B cell (primary cell): ENCODE results near the gene NFILZ. TPM values are rescaled to one million over a fixed set of nuclear protein-coding genes. Genes with fewer than 3 reads are reported as not detected.
A peak's percentile ranks its signal among the peaks of the same experiment; 100 is the strongest.

ENCODE experiments used
- ATAC-seq: fragments of 200-7000 bp; cut with Tn5 transposase; one replicate; pipeline ENCODE4 v1.10.0; 2021; ENCODE audit warnings: low read depth, mild to moderate bottlenecking, moderate number of reproducible peaks, moderate library complexity
- CTCF ChIA-PET: fragments of 350-600 bp; sonication (Branson Sonifier 250); formaldehyde crosslinking; loops from one replicate; lab custom pipeline; 2021; ENCODE audit warnings: antibody characterized with exemption, inconsistent platforms; lab: Charles Lee
- POLR2A ChIA-PET: fragments of 350-600 bp; sonication (Branson Sonifier 250); formaldehyde crosslinking; loops from one replicate; lab custom pipeline; 2021; ENCODE audit warnings: antibody characterized with exemption; lab: Charles Lee
- DNase-seq: peaks from one replicate; pipeline ENCODE4 v3.0.0; 2013
- H2AFZ ChIP-seq: 2 replicates; pipeline ENCODE4 v1.6.1; 2012; ENCODE audit warnings: mild to moderate bottlenecking, low read depth, low read length; ENCODE audit not compliant: insufficient read depth, poor library complexity, severe bottlenecking
- H3K27ac ChIP-seq, 2 donors: 1 replicate in 1 of 2; 2 replicates in 1 of 2; pipeline ENCODE4 v1.5.1; 2012 to 2013; ENCODE audit warnings: low read length in 2 of 2, mild to moderate bottlenecking in 2 of 2, moderate library complexity in 1 of 2
- H3K27me3 ChIP-seq, 4 experiments: fragments of 200-600 bp in 1 of 4; sonication (generic) in 1 of 4; replicated peaks in 1 of 4; 1 replicate in 2 of 4; 2 replicates in 2 of 4; pipeline versions ENCODE4 v1.6.1 to v1.7.0; 2013 to 2016; ENCODE audit warnings: low read length in 3 of 4, mild to moderate bottlenecking in 2 of 4, mixed read lengths in 1 of 4, moderate library complexity in 1 of 4; ENCODE audit not compliant: insufficient read depth in 4 of 4, control insufficient read depth in 3 of 4; ENCODE audit errors: control extremely low read depth in 1 of 4
- H3K36me3 ChIP-seq, 2 experiments: replicated peaks in 1 of 2; 1 replicate in 1 of 2; 2 replicates in 1 of 2; pipeline versions ENCODE4 v1.6.1 to v1.7.1; 2013; ENCODE audit warnings: low read length in 1 of 2; ENCODE audit not compliant: insufficient read depth in 2 of 2, control insufficient read depth in 1 of 2; ENCODE audit errors: control extremely low read depth in 1 of 2, extremely low read depth in 1 of 2
- H3K4me1 ChIP-seq, 2 donors: fragments of 200-600 bp in 1 of 2; sonication (generic) in 1 of 2; 1 replicate in 1 of 2; 2 replicates in 1 of 2; pipeline versions ENCODE4 v1.5.1 to v1.6.1; 2013 to 2017; ENCODE audit warnings: low read length in 2 of 2; ENCODE audit not compliant: control insufficient read depth in 2 of 2, insufficient read depth in 2 of 2
- H3K4me2 ChIP-seq: replicated peaks from 2 replicates; pipeline ENCODE3; 2012; ENCODE audit warnings: mild to moderate bottlenecking, low read depth, low read length; ENCODE audit not compliant: poor library complexity, severe bottlenecking
- H3K4me3 ChIP-seq, 5 experiments: fragments of 200-600 bp in 1 of 5; sonication (generic) in 1 of 5; 1 replicate in 3 of 5; 2 replicates in 2 of 5; pipeline versions ENCODE4 v1.5.1 to v1.7.0; 2011 to 2016; ENCODE audit warnings: low read length in 4 of 5, mild to moderate bottlenecking in 4 of 5, low read depth in 2 of 5, control low read depth in 1 of 5, moderate library complexity in 1 of 5; ENCODE audit not compliant: insufficient read depth in 1 of 5; ENCODE audit errors: control extremely low read depth in 1 of 5, extremely low read depth in 1 of 5
- H3K79me2 ChIP-seq: fragments of 200-600 bp; sonication (generic); one replicate; pipeline ENCODE4 v1.6.0; 2016; ENCODE audit warnings: low read length; ENCODE audit not compliant: control insufficient read depth, insufficient read depth
- H3K9ac ChIP-seq: fragments of 200-600 bp; sonication (generic); 2 replicates; pipeline ENCODE4 v1.6.1; 2017; ENCODE audit warnings: mild to moderate bottlenecking, low read length, moderate library complexity
- H3K9me3 ChIP-seq, 3 donors: one replicate each; pipeline versions ENCODE4 v1.6.1 to v1.7.1; 2013; ENCODE audit warnings: low read length in 2 of 3; ENCODE audit not compliant: control insufficient read depth in 2 of 3, insufficient read depth in 1 of 3; ENCODE audit errors: control extremely low read depth in 1 of 3
- H4K20me1 ChIP-seq: 2 replicates; pipeline ENCODE4 v1.6.0; 2012; ENCODE audit warnings: mild to moderate bottlenecking, low read length; ENCODE audit not compliant: insufficient read depth, control insufficient read depth, poor library complexity, severe bottlenecking
- H3K27ac Mint-ChIP-seq: one replicate; pipeline ENCODE4 v1.8.0; 2021; ENCODE audit warnings: mixed read lengths
- H3K27me3 Mint-ChIP-seq: one replicate; pipeline ENCODE4 v1.8.0; 2021; ENCODE audit warnings: mixed read lengths
- H3K4me1 Mint-ChIP-seq: one replicate; pipeline ENCODE4 v1.8.0; 2021; ENCODE audit warnings: mixed read lengths
- H3K4me3 Mint-ChIP-seq: one replicate; pipeline ENCODE4 v1.8.0; 2021; ENCODE audit warnings: mixed read lengths
- H3K9me3 Mint-ChIP-seq: one replicate; pipeline ENCODE4 v1.8.0; 2022; ENCODE audit warnings: mixed read lengths; ENCODE audit not compliant: insufficient read depth
- CTCF ChIP-seq: fragments of 200-600 bp; IDR thresholded peaks from one replicate; pipeline ENCODE4 v1.8.0; 2022; ENCODE audit warnings: antibody characterized with exemption, mild to moderate bottlenecking
- EZH2 ChIP-seq: IDR thresholded peaks from 2 replicates; pipeline ENCODE4 v1.6.1; 2012; ENCODE audit warnings: borderline replicate concordance, low read depth, mild to moderate bottlenecking, moderate library complexity, low read length; ENCODE audit not compliant: insufficient read depth, poor library complexity, severe bottlenecking
- WGBS: methylation state at CpG from one replicate; pipeline ENCODE4 v1.1.5; 2013; ENCODE audit warnings: missing lambda C conversion rate; ENCODE audit not compliant: insufficient coverage; 5-methylcytosine and 5-hydroxymethylcytosine counted together
- intact Hi-C: fragments of 100-400 bp; cut with micrococcal nuclease; formaldehyde crosslinking; loops from one replicate; pipeline ENCODE4 v1.10.0; 2022
- polyA plus RNA-seq: library from polyadenylated mRNA; depleted of rRNA; stranded (reverse); fragments of >200 nt; gene quantifications from 2 replicates; pipeline ENCODE4 v1.2.3, GENCODE V29; 2012
- total RNA-seq, 2 donors: library from RNA; stranded (reverse); fragments of 120-200 nt in 1 of 2; gene quantifications; 1 replicate in 1 of 2; 2 replicates in 1 of 2; pipeline versions ENCODE4 v1.2.3 to v1.2.4, GENCODE V29; 2013 to 2022

Gene NFILZ
- total and polyA plus RNA-seq, 2 donors (not counting 1 experiment from before 2014, with no cell fraction given) = not detected

DNA sequence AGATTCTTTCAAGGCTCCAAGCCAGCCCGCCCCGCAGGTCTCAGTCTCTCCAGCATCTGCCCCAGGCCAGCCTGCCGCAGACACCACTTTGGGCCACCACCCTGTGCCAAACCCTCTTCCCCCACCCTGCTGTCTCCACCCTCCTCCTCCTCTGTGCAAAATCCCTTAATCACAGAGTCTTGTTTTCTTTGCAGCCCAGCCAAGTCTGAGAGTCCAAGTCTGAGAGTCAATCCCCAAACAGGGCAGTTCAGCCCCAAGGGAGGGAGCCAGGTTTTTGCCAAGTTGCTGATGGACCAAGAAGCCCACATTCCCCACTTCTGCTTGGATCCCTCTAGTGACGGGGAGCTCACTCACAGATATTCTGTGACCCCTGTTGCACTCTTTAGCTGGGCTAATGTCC, 23.0 kb upstream of the NFILZ start:
- no peaks in the 10 kb centered on the region for H4K20me1 ChIP-seq
- H3K27me3 ChIP-seq = peaks cover 0 to 27% (median 19%) of the 10 kb centered on the region in 4 experiments
- H3K4me1 ChIP-seq = peaks cover 16 to 22% of the 10 kb centered on the region in 2 donors
- no peak overlapping the region for H3K4me3 ChIP-seq
- TF ChIP-seq EZH2 (no peak), CTCF (no peak)
- ChIA-PET CTCF (no interaction called here), POLR2A (no interaction called here)
- Mint-ChIP-seq H3K9me3 (no peaks in the 10 kb centered on the region), H3K4me1 (peaks cover 15% of the 10 kb centered on the region), H3K27ac (no peak overlapping the region), H3K27me3 (peaks cover 36% of the 10 kb centered on the region), H3K4me3 (no peak overlapping the region)
- H3K79me2 ChIP-seq = no peaks in the 10 kb centered on the region
- no peak overlapping the region for H2AFZ ChIP-seq
- H3K4me2 ChIP-seq = no peak overlapping the region
- no peak for ATAC-seq
- no peak overlapping the region for H3K27ac ChIP-seq
- no peak overlapping the region for H3K9ac ChIP-seq
- no peak for DNase-seq
- no peaks in the 10 kb centered on the region for H3K36me3 ChIP-seq
- 100% methylated on average over 4 of the region's 4 CpGs for WGBS
- intact Hi-C loops = no loop called here
- peaks cover 0 to 35% (median 6%) of the 10 kb centered on the region in 3 donors for H3K9me3 ChIP-seq

GRCh38 chr19:8608941-8609278, 21.5 kb upstream of the NFILZ start:
- Mint-ChIP-seq H3K9me3 (no peaks in the 10 kb centered on the region), H3K4me1 (peaks cover 15% of the 10 kb centered on the region), H3K4me3 (peak overlapping the region; percentile 66), H3K27me3 (peaks cover 36% of the 10 kb centered on the region), H3K27ac (no peak overlapping the region)
- Histone ChIP-seq H3K4me2 (peak overlapping the region; percentile 90), H3K4me3 (peak overlapping the region in 1 of 5 experiments; percentile 58), H3K27me3 (peaks cover 0 to 27% (median 19%) of the 10 kb centered on the region in 4 experiments), H3K9me3 (peaks cover 0 to 31% (median 6%) of the 10 kb centered on the region in 3 donors), H4K20me1 (no peaks in the 10 kb centered on the region), H2AFZ (no peak overlapping the region), H3K27ac (no peak overlapping the region), H3K4me1 (peaks cover 16 to 22% of the 10 kb centered on the region in 2 donors), H3K9ac (no peak overlapping the region), H3K36me3 (no peaks in the 10 kb centered on the region), H3K79me2 (no peaks in the 10 kb centered on the region)
- CTCF ChIA-PET = no interaction called here
- POLR2A ChIA-PET = no interaction called here
- no peak for DNase-seq
- no peak for TF ChIP-seq CTCF
- TF ChIP-seq EZH2 = no peak
- no peak for ATAC-seq
- intact Hi-C loops = no loop called here
- 79% methylated on average over 5 of the region's 5 CpGs for WGBS
